WERI-Rb-1 (cell line): ENCODE results near the gene MGST3.

Source experiments
- DNase-seq: peaks from one replicate; pipeline ENCODE4 v3.0.0-alpha.2; 2020
- H3K27ac ChIP-seq: fragments of 250-450 bp; sonication (Bioruptor Pico); 2 replicates; pipeline ENCODE4 v1.5.1; 2020; ENCODE audit warnings: mild to moderate bottlenecking, moderate library complexity
- H3K27me3 ChIP-seq: fragments of 250-450 bp; sonication (Bioruptor Pico); 2 replicates; pipeline ENCODE4 v1.5.1; 2021; ENCODE audit warnings: mild to moderate bottlenecking, low read depth, moderate library complexity; ENCODE audit not compliant: insufficient read depth, severe bottlenecking
- H3K36me3 ChIP-seq: fragments of 250-450 bp; sonication (Bioruptor Pico); 2 replicates; pipeline ENCODE4 v1.5.1; 2020; ENCODE audit warnings: mild to moderate bottlenecking, moderate library complexity
- H3K4me3 ChIP-seq: 2 replicates; pipeline ENCODE4 v1.5.1; 2011; ENCODE audit warnings: low read depth, mild to moderate bottlenecking, control low read depth, low read length
- H3K9me3 ChIP-seq: fragments of 250-450 bp; sonication (Bioruptor Pico); 2 replicates; pipeline ENCODE4 v1.5.1; 2021; ENCODE audit warnings: mild to moderate bottlenecking, moderate library complexity; ENCODE audit not compliant: severe bottlenecking
- CTCF ChIP-seq: IDR thresholded peaks from 2 replicates; pipeline ENCODE4 v1.5.1; 2011; ENCODE audit warnings: low read depth, mild to moderate bottlenecking, control low read depth, inconsistent platforms, low read length

MGST3 gene

GRCh38 chr1:165683848-165684485, 52.9 kb downstream of the MGST3 start:
- Histone ChIP-seq H3K4me3 (no peak overlapping the region), H3K27me3 (no peaks in the 10 kb centered on the region), H3K9me3 (no peaks in the 10 kb centered on the region), H3K36me3 (peaks cover 52% of the 10 kb centered on the region), H3K27ac (no peak overlapping the region)
- no peak for TF ChIP-seq CTCF
- DNase-seq, result no peak

- peak; percentile 39; the same call in 1 of the 2 replicates for TF ChIP-seq CTCF
- no peak overlapping the region for H3K27ac ChIP-seq
- peaks cover 6% of the 10 kb centered on the region for H3K9me3 ChIP-seq
- peak; percentile 15 for DNase-seq
- H3K27me3 ChIP-seq, result no peaks in the 10 kb centered on the region
- H3K36me3 ChIP-seq, result peaks cover 46% of the 10 kb centered on the region
- no peak overlapping the region for H3K4me3 ChIP-seq
Observed at GRCh38 chr1:165686121-165686970, 55.3 kb downstream of the MGST3 start.

GRCh38 chr1:165686971-165687433, 56.0 kb downstream of the MGST3 start:
- H3K36me3 ChIP-seq, result peaks cover 41% of the 10 kb centered on the region
- DNase-seq, result no peak
- no peak overlapping the region for H3K27ac ChIP-seq
- H3K27me3 ChIP-seq, result no peaks in the 10 kb centered on the region
- TF ChIP-seq CTCF, result no peak
- peaks cover 6% of the 10 kb centered on the region for H3K9me3 ChIP-seq
- H3K4me3 ChIP-seq, result no peak overlapping the region

GRCh38 chr1:165688046-165688445, 57.0 kb downstream of the MGST3 start:
- Histone ChIP-seq H3K9me3 (peaks cover 6% of the 10 kb centered on the region), H3K27ac (no peak overlapping the region), H3K4me3 (no peak overlapping the region), H3K36me3 (peaks cover 31% of the 10 kb centered on the region), H3K27me3 (no peaks in the 10 kb centered on the region)
- no peak for TF ChIP-seq CTCF
- DNase-seq, result no peak

GRCh38 chr1:165695031-165695430, 64.0 kb downstream of the MGST3 start:
- H3K36me3 ChIP-seq, result peaks cover 24% of the 10 kb centered on the region
- no peak for DNase-seq
- no peak for TF ChIP-seq CTCF
- peaks cover 6% of the 10 kb centered on the region for H3K9me3 ChIP-seq
- H3K27me3 ChIP-seq, result no peaks in the 10 kb centered on the region
- H3K27ac ChIP-seq, result no peak overlapping the region
- no peak overlapping the region for H3K4me3 ChIP-seq
